ENCODE measurements around the gene ANKRD40CL. TPM values are rescaled to one million over a fixed set of nuclear protein-coding genes. Genes with fewer than 3 reads are reported as not detected.

The ANKRD40CL gene
- not detected in 2 replicates for total RNA-seq

GRCh38 chr17:50767446-50767845, at the start of gene ANKRD40CL:
TSS of gene ANKRD40CL (minus strand) at chr17:50767518. CDS start at chr17:50766913, 605 bp downstream.

GRCh38 chr17:50719144-50719923, 48.0 kb downstream of the ANKRD40CL start, which contains the start of gene LUC7L3:
TSS of gene LUC7L3 (plus strand) at chr17:50719603. CDS start at chr17:50719733, 130 bp downstream.

Other genes starting within 250 kb of the ANKRD40CL start
- under 0.01 and 0.09 TPM in 2 replicates for gene EPN3, start 234.8 kb downstream of the ANKRD40CL start, total RNA-seq
- gene SPATA20, start 220.3 kb downstream of the ANKRD40CL start, total RNA-seq, result 37.8 and 41.0 TPM in 2 replicates
- not detected in 2 replicates for gene CACNA1G, start 206.8 kb downstream of the ANKRD40CL start, total RNA-seq
- gene ABCC3, start 132.6 kb downstream of the ANKRD40CL start, total RNA-seq, result 4.6 and 15.8 TPM in 2 replicates
- 26.6 and 28.0 TPM in 2 replicates for gene ANKRD40, start 59.6 kb downstream of the ANKRD40CL start, total RNA-seq
- gene LUC7L3, start 47.9 kb downstream of the ANKRD40CL start, total RNA-seq, result 24.0 and 33.5 TPM in 2 replicates
- not detected in 2 replicates for gene WFIKKN2, start 68.1 kb upstream of the ANKRD40CL start, total RNA-seq
- gene TOB1, start 98.8 kb upstream of the ANKRD40CL start, total RNA-seq, result 3.6 and 6.2 TPM in 2 replicates

Measured in endothelial cell of coronary artery (primary cell).